B cell (primary cell): ENCODE results near the gene HPS3. TPM values are rescaled to one million over a fixed set of nuclear protein-coding genes. Genes with fewer than 3 reads are reported as not detected.
"Not testable (repeated sequence)": the region's sequence is repeated elsewhere in the genome, so short reads cannot be mapped to it uniquely, and the experiment has no call there.

ENCODE experiments used
- ATAC-seq: fragments of 200-7000 bp; cut with Tn5 transposase; one replicate; pipeline ENCODE4 v1.10.0; 2021; ENCODE audit warnings: low read depth, mild to moderate bottlenecking, moderate number of reproducible peaks, moderate library complexity
- CTCF ChIA-PET: fragments of 350-600 bp; sonication (Branson Sonifier 250); formaldehyde crosslinking; loops from one replicate; lab custom pipeline; 2021; ENCODE audit warnings: antibody characterized with exemption, inconsistent platforms; lab: Charles Lee
- POLR2A ChIA-PET: fragments of 350-600 bp; sonication (Branson Sonifier 250); formaldehyde crosslinking; loops from one replicate; lab custom pipeline; 2021; ENCODE audit warnings: antibody characterized with exemption; lab: Charles Lee
- DNase-seq: peaks from one replicate; pipeline ENCODE4 v3.0.0; 2013
- H2AFZ ChIP-seq: 2 replicates; pipeline ENCODE4 v1.6.1; 2012; ENCODE audit warnings: mild to moderate bottlenecking, low read depth, low read length; ENCODE audit not compliant: insufficient read depth, poor library complexity, severe bottlenecking
- H3K27ac ChIP-seq, 2 donors: 1 replicate in 1 of 2; 2 replicates in 1 of 2; pipeline ENCODE4 v1.5.1; 2012 to 2013; ENCODE audit warnings: low read length in 2 of 2, mild to moderate bottlenecking in 2 of 2, moderate library complexity in 1 of 2
- H3K27me3 ChIP-seq, 4 experiments: fragments of 200-600 bp in 1 of 4; sonication (generic) in 1 of 4; replicated peaks in 1 of 4; 1 replicate in 2 of 4; 2 replicates in 2 of 4; pipeline versions ENCODE4 v1.6.1 to v1.7.0; 2013 to 2016; ENCODE audit warnings: low read length in 3 of 4, mild to moderate bottlenecking in 2 of 4, mixed read lengths in 1 of 4, moderate library complexity in 1 of 4; ENCODE audit not compliant: insufficient read depth in 4 of 4, control insufficient read depth in 3 of 4; ENCODE audit errors: control extremely low read depth in 1 of 4
- H3K36me3 ChIP-seq, 2 experiments: replicated peaks in 1 of 2; 1 replicate in 1 of 2; 2 replicates in 1 of 2; pipeline versions ENCODE4 v1.6.1 to v1.7.1; 2013; ENCODE audit warnings: low read length in 1 of 2; ENCODE audit not compliant: insufficient read depth in 2 of 2, control insufficient read depth in 1 of 2; ENCODE audit errors: control extremely low read depth in 1 of 2, extremely low read depth in 1 of 2
- H3K4me1 ChIP-seq, 2 donors: fragments of 200-600 bp in 1 of 2; sonication (generic) in 1 of 2; 1 replicate in 1 of 2; 2 replicates in 1 of 2; pipeline versions ENCODE4 v1.5.1 to v1.6.1; 2013 to 2017; ENCODE audit warnings: low read length in 2 of 2; ENCODE audit not compliant: control insufficient read depth in 2 of 2, insufficient read depth in 2 of 2
- H3K4me2 ChIP-seq: replicated peaks from 2 replicates; pipeline ENCODE3; 2012; ENCODE audit warnings: mild to moderate bottlenecking, low read depth, low read length; ENCODE audit not compliant: poor library complexity, severe bottlenecking
- H3K4me3 ChIP-seq, 5 experiments: fragments of 200-600 bp in 1 of 5; sonication (generic) in 1 of 5; 1 replicate in 3 of 5; 2 replicates in 2 of 5; pipeline versions ENCODE4 v1.5.1 to v1.7.0; 2011 to 2016; ENCODE audit warnings: low read length in 4 of 5, mild to moderate bottlenecking in 4 of 5, low read depth in 2 of 5, control low read depth in 1 of 5, moderate library complexity in 1 of 5; ENCODE audit not compliant: insufficient read depth in 1 of 5; ENCODE audit errors: control extremely low read depth in 1 of 5, extremely low read depth in 1 of 5
- H3K79me2 ChIP-seq: fragments of 200-600 bp; sonication (generic); one replicate; pipeline ENCODE4 v1.6.0; 2016; ENCODE audit warnings: low read length; ENCODE audit not compliant: control insufficient read depth, insufficient read depth
- H3K9ac ChIP-seq: fragments of 200-600 bp; sonication (generic); 2 replicates; pipeline ENCODE4 v1.6.1; 2017; ENCODE audit warnings: mild to moderate bottlenecking, low read length, moderate library complexity
- H3K9me3 ChIP-seq, 3 donors: one replicate each; pipeline versions ENCODE4 v1.6.1 to v1.7.1; 2013; ENCODE audit warnings: low read length in 2 of 3; ENCODE audit not compliant: control insufficient read depth in 2 of 3, insufficient read depth in 1 of 3; ENCODE audit errors: control extremely low read depth in 1 of 3
- H4K20me1 ChIP-seq: 2 replicates; pipeline ENCODE4 v1.6.0; 2012; ENCODE audit warnings: mild to moderate bottlenecking, low read length; ENCODE audit not compliant: insufficient read depth, control insufficient read depth, poor library complexity, severe bottlenecking
- H3K27ac Mint-ChIP-seq: one replicate; pipeline ENCODE4 v1.8.0; 2021; ENCODE audit warnings: mixed read lengths
- H3K27me3 Mint-ChIP-seq: one replicate; pipeline ENCODE4 v1.8.0; 2021; ENCODE audit warnings: mixed read lengths
- H3K4me1 Mint-ChIP-seq: one replicate; pipeline ENCODE4 v1.8.0; 2021; ENCODE audit warnings: mixed read lengths
- H3K4me3 Mint-ChIP-seq: one replicate; pipeline ENCODE4 v1.8.0; 2021; ENCODE audit warnings: mixed read lengths
- H3K9me3 Mint-ChIP-seq: one replicate; pipeline ENCODE4 v1.8.0; 2022; ENCODE audit warnings: mixed read lengths; ENCODE audit not compliant: insufficient read depth
- EZH2 ChIP-seq: IDR thresholded peaks from 2 replicates; pipeline ENCODE4 v1.6.1; 2012; ENCODE audit warnings: borderline replicate concordance, low read depth, mild to moderate bottlenecking, moderate library complexity, low read length; ENCODE audit not compliant: insufficient read depth, poor library complexity, severe bottlenecking
- WGBS: methylation state at CpG from one replicate; pipeline ENCODE4 v1.1.5; 2013; ENCODE audit warnings: missing lambda C conversion rate; ENCODE audit not compliant: insufficient coverage; 5-methylcytosine and 5-hydroxymethylcytosine counted together
- intact Hi-C: fragments of 100-400 bp; cut with micrococcal nuclease; formaldehyde crosslinking; loops from one replicate; pipeline ENCODE4 v1.10.0; 2022
- polyA plus RNA-seq: library from polyadenylated mRNA; depleted of rRNA; stranded (reverse); fragments of >200 nt; gene quantifications from 2 replicates; pipeline ENCODE4 v1.2.3, GENCODE V29; 2012
- small RNA-seq: library from RNA; depleted of rRNA; stranded (forward); fragments of <200 nt; gene quantifications from one replicate; pipeline ENCODE3, GENCODE V24; 2012; ENCODE audit warnings: low replicate concordance, low read depth; ENCODE audit not compliant: insufficient read length
- total RNA-seq, 2 donors: library from RNA; stranded (reverse); fragments of 120-200 nt in 1 of 2; gene quantifications; 1 replicate in 1 of 2; 2 replicates in 1 of 2; pipeline versions ENCODE4 v1.2.3 to v1.2.4, GENCODE V29; 2013 to 2022
- TF ChIP-seq, protein P1 (sequence below): fragments of 200-600 bp; IDR thresholded peaks from one replicate; pipeline ENCODE4 v1.8.0; 2022; ENCODE audit warnings: antibody characterized with exemption, mild to moderate bottlenecking

HPS3 gene
- total and polyA plus RNA-seq, 2 donors (not counting 1 experiment from before 2014, with no cell fraction given), result 28.9 to 48.1 TPM

DNA sequence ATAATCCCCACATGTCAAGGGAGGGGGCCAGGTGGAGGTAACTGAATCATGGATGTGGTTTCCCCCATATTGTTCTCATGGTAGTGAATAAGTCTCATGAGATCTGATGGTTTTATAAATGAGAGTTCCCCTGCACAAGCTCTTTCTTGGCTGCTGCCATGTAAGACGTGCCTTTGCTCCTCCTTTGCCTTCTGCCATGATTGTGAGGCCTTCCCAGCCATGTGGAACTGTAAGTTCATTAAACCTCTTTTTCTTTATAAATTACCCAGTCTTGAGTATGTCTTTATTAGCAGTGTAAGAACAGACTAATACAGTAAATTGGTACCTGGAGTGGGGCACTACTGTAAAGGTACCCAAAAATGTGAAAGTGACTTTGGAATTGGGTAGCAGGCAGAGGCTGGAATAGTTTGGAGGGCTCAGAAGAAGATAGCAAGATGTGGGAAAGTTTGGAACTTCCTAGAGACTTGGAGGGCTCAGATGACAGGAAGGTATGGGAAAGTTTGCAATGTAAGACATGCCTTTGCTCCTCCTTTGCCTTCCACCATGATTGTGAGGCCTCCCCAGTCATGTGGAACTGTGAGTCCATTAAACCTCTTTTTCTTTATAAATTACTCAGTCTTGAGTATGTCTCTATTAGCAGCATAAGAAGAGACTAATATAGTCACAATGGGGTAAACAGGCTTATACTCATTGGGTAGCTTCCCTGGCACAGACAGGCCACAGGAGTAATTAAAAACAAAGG, 90.1 kb downstream of the HPS3 start:
- H3K27me3 ChIP-seq, H3K9me3 ChIP-seq, intact Hi-C loops, ATAC-seq, H3K27ac Mint-ChIP-seq, H2AFZ ChIP-seq, H3K4me3 Mint-ChIP-seq, H3K79me2 ChIP-seq, H3K4me1 ChIP-seq, H3K36me3 ChIP-seq, DNase-seq, H4K20me1 ChIP-seq, H3K9me3 Mint-ChIP-seq, POLR2A ChIA-PET, CTCF ChIA-PET, H3K4me3 ChIP-seq, H3K4me2 ChIP-seq, H3K27me3 Mint-ChIP-seq, H3K9ac ChIP-seq, H3K27ac ChIP-seq: not testable (repeated sequence)
- WGBS, result no CpG with 5 or more reads among the region's 1 CpG
- peaks cover 11% of the 10 kb centered on the region for H3K4me1 Mint-ChIP-seq

DNA sequence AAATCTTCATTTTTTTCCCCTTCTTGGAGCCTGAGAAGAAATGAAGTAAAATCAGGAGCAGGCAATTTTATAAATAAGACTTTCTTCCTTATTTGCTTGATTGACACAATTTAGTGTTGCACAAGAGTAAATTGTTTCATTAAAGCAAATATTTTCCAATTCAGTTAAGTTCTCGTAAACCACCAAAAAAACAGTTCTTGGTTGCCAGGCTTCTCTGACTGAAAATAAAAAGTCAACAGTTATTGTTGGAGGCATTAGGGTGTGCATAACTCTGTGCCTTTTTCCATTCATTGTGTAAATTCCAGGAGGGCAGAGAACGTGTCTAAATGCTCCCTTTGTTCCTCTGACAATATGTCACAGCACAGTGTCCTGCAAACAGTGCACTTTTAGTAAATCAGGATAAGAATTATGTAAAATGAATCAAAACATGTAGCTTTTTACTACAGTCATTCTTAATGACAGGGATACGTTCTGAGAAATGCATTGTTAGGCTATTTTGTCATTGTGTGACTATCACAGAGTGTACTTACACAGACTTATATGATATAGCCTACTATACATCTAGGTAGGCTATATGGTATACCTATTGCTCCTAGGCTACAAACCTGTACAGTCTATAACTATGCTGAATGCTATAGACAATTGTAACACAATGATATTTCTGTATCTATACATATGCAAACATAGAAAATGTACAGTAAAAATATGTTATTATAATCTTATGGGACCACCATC, 92.5 kb downstream of the HPS3 start, which contains the start of gene CP:
CP (minus strand) TSS at position 47 of the 735 bp plus-strand sequence; CDS start at position 10, 37 bp downstream.
- no peak within 1 kb of the TSS for H3K27ac ChIP-seq
- H3K4me3 ChIP-seq, result no peak within 1 kb of the TSS
- no peaks in the 10 kb centered on the region for H3K27me3 ChIP-seq
- WGBS, result no CpG with 5 or more reads among the region's 3 CpGs
- H3K4me1 Mint-ChIP-seq, result peaks cover 20% of the 10 kb centered on the region
- H3K79me2 ChIP-seq, result no peaks in the 10 kb centered on the region
- POLR2A ChIA-PET, result no interaction called here
- no peaks in the 10 kb centered on the region for H3K27me3 Mint-ChIP-seq
- H3K27ac Mint-ChIP-seq, result no peak within 1 kb of the TSS
- no peak within 1 kb of the TSS for H2AFZ ChIP-seq
- ATAC-seq (no peak), DNase-seq (no peak)
- CTCF ChIA-PET, result no interaction called here
- H3K36me3 ChIP-seq, result no peaks in the 10 kb centered on the region
- no peaks in the 10 kb centered on the region for H4K20me1 ChIP-seq
- H3K9ac ChIP-seq, result no peak within 1 kb of the TSS
- peaks cover 3% of the 10 kb centered on the region for H3K9me3 Mint-ChIP-seq
- H3K4me2 ChIP-seq, result no peak within 1 kb of the TSS
- peaks cover 15 to 19% of the 10 kb centered on the region in 2 donors for H3K4me1 ChIP-seq
- no peak within 1 kb of the TSS for H3K4me3 Mint-ChIP-seq
- no peaks in the 10 kb centered on the region for H3K9me3 ChIP-seq
- intact Hi-C loops, result no loop called here
- TF ChIP-seq, protein P1, sequence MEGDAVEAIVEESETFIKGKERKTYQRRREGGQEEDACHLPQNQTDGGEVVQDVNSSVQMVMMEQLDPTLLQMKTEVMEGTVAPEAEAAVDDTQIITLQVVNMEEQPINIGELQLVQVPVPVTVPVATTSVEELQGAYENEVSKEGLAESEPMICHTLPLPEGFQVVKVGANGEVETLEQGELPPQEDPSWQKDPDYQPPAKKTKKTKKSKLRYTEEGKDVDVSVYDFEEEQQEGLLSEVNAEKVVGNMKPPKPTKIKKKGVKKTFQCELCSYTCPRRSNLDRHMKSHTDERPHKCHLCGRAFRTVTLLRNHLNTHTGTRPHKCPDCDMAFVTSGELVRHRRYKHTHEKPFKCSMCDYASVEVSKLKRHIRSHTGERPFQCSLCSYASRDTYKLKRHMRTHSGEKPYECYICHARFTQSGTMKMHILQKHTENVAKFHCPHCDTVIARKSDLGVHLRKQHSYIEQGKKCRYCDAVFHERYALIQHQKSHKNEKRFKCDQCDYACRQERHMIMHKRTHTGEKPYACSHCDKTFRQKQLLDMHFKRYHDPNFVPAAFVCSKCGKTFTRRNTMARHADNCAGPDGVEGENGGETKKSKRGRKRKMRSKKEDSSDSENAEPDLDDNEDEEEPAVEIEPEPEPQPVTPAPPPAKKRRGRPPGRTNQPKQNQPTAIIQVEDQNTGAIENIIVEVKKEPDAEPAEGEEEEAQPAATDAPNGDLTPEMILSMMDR, result no peak
- TF ChIP-seq EZH2, result no peak

Small RNA genes lying within 50 kb of the gene (small RNA-seq; reads per million reads assigned to genes)
- gene RF00019, result not detected

Other genes with a start within 250 kb of the HPS3 start
- 16.3 and 20.4 TPM in 2 replicates for gene GYG1, start 138.1 kb upstream of the HPS3 start, total RNA-seq
- gene GYG1, start 138.1 kb upstream of the HPS3 start, polyA plus RNA-seq, result 9.5 and 10.8 TPM in 2 replicates
- 19.1 and 22.9 TPM in 2 replicates for gene HLTF, start 43.1 kb upstream of the HPS3 start, total RNA-seq
- 3.3 and 7.9 TPM in 2 replicates for gene HLTF, start 43.1 kb upstream of the HPS3 start, polyA plus RNA-seq
- not detected in 2 replicates for gene CP, start 92.2 kb downstream of the HPS3 start, total RNA-seq
- not detected in 2 replicates for gene CP, start 92.2 kb downstream of the HPS3 start, polyA plus RNA-seq
- gene TM4SF18, start 204.0 kb downstream of the HPS3 start, total RNA-seq, result not detected in 2 replicates
- not detected in 2 replicates for gene TM4SF18, start 204.0 kb downstream of the HPS3 start, polyA plus RNA-seq
- gene TM4SF1, start 248.0 kb downstream of the HPS3 start, total RNA-seq, result not detected in 2 replicates
- gene TM4SF1, start 248.0 kb downstream of the HPS3 start, polyA plus RNA-seq, result not detected in 2 replicates